Measurements from ENCODE around the gene SRRM3.
"Not testable (repeated sequence)": the region's sequence is repeated elsewhere in the genome, so short reads cannot be mapped to it uniquely, and the experiment has no call there.

Gene SRRM3, protein sequence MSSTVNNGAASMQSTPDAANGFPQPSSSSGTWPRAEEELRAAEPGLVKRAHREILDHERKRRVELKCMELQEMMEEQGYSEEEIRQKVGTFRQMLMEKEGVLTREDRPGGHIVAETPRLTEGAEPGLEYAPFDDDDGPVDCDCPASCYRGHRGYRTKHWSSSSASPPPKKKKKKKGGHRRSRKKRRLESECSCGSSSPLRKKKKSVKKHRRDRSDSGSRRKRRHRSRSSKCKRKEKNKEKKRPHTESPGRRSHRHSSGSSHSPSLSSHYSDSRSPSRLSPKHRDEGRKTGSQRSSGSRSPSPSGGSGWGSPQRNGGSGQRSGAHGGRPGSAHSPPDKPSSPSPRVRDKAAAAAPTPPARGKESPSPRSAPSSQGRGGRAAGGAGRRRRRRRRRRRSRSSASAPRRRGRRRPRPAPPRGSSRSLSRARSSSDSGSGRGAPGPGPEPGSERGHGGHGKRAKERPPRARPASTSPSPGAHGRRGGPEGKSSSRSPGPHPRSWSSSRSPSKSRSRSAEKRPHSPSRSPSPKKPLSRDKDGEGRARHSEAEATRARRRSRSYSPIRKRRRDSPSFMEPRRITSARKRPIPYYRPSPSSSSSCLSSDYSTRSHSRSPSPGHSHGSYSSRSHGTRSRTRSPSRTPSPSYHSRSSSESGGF

DNA sequence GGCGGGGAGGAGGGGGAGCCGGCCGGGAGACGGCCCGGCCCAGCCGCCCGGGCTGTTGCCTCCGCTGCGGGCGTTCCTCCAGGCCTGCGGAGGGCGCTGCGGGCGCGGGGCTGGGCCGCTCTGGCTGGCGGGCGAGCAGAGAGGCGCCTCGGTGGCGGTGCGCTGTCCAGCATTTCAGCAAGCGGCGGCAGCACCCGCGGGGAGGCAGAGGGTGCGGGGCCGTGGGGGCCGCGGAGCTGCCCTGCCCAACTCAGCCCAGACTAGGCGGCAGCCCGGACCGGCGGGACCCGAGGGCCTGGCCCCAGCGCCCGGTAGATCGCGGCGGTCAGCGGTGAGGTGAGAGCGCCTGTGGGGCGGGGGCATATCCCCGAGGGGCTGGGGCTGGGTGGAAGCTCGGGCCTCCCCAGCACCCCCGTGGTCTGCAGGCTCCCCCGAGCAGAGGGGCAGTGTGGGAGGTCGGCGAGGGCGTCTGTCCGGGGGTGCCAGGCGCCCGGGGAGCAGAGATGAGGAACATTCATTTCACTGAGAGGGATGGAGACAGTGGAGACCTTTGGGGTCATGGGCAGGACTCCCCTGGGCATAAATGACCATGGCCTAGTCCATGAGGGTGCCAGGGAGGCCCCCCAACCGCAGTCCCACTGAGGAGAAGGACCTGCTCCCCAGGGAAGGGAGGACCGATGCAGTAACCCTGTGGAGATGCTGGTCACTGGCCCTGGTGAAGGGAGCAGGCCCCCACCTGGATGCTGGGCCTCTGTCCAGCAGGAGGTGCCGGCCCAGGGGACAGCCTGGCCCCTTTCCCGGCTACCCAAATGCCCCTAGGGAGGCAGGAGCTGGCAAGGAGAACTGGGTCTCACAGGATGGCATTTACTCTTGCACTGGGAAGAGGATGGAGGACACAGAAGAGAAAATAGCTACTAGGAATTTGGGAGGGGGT lies at the start of gene SRRM3:
SRRM3 (plus strand) TSS at position 165 of the 934 bp plus-strand sequence. CDS start 33,171 bp downstream, outside the sequence.
- no peak within 1 kb of the TSS for H3K4me3 Mint-ChIP-seq

GRCh38 chr7:76151932-76152331 lies 49.8 kb upstream of the SRRM3 start:
- DNase-seq (ENCODE audit: low spot score in 2 of 2): no peak
- Mint-ChIP-seq H3K9me3 (no peaks in the 10 kb centered on the region), H3K4me1 (peaks cover 14% of the 10 kb centered on the region), H3K4me3 (no peak overlapping the region), H3K27ac (ENCODE audit: low read depth) (no peak overlapping the region), H3K36me3 (ENCODE audit: insufficient read depth) (peaks cover 2% of the 10 kb centered on the region), H3K27me3 (no peaks in the 10 kb centered on the region)
- no peak for ATAC-seq (replicated peaks; ENCODE audit: extremely low read depth, poor library complexity, severe bottlenecking)

More for the DNA sequence above, at the start of gene SRRM3:
- Mint-ChIP-seq H3K4me1 (no peaks in the 10 kb centered on the region), H3K36me3 (ENCODE audit: insufficient read depth) (no peaks in the 10 kb centered on the region), H3K27me3 (peaks cover 60% of the 10 kb centered on the region), H3K27ac (ENCODE audit: low read depth) (no peak within 1 kb of the TSS), H3K9me3 (peaks cover 6% of the 10 kb centered on the region)
- peak; percentile 86 for ATAC-seq (replicated peaks; ENCODE audit: extremely low read depth, poor library complexity, severe bottlenecking)
- DNase-seq (ENCODE audit: low spot score in 2 of 2): peak; percentile 71 to 77

DNA sequence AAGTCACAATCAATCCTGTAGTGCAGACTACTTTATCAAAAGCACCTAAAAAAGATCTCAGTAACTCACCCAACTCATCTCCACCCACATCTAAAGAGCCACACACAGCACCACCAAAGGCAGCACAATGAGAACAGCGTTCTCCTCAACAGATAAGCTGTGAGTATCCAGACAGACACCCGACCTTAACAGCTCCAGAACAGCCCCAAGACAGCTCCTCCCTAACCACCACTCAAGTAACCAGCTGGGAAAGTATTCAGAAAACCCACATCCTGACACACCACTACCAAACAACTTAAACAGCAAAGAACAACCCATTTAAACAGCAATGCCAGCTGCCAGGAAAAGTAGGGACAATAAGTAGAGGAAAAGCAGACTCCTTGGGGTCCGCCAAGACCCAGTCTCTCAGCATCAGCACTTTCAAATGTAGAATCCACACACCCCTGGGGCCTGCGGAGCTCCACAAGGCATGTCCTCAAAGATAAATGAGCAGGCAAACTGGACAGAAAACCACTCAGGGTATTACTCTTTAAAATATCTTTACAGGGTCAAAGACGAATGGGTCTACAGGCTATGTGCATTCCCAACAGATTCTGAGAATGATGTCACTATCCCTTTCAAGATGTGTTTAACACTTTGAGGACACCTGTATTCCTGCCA lies 48.0 kb upstream of the SRRM3 start:
- peak in 1 of 2 donors; percentile 43 for DNase-seq (ENCODE audit: low spot score in 2 of 2)
- H3K27me3 Mint-ChIP-seq; H3K9me3 Mint-ChIP-seq; H3K36me3 Mint-ChIP-seq (ENCODE audit: insufficient read depth): not testable (repeated sequence)
- Mint-ChIP-seq H3K4me1 (peaks cover 14% of the 10 kb centered on the region), H3K4me3 (peak overlapping the region; percentile 1), H3K27ac (ENCODE audit: low read depth) (peak overlapping the region; percentile 9)
- ATAC-seq (replicated peaks; ENCODE audit: extremely low read depth, poor library complexity, severe bottlenecking): peak; percentile 81

- no peak for ATAC-seq (replicated peaks; ENCODE audit: extremely low read depth, poor library complexity, severe bottlenecking)
- peaks cover 2% of the 10 kb centered on the region for H3K36me3 Mint-ChIP-seq (ENCODE audit: insufficient read depth)
- no peak for DNase-seq (ENCODE audit: low spot score in 2 of 2)
Observed at GRCh38 chr7:76155938-76156337, 45.8 kb upstream of the SRRM3 start.

GRCh38 chr7:76156992-76157685 lies 44.6 kb upstream of the SRRM3 start:
- H3K36me3 Mint-ChIP-seq (ENCODE audit: insufficient read depth); H3K27ac Mint-ChIP-seq (ENCODE audit: low read depth): not testable (repeated sequence)

More at GRCh38 chr7:76155938-76156337, 45.8 kb upstream of the SRRM3 start:
- Mint-ChIP-seq H3K27me3 (no peaks in the 10 kb centered on the region), H3K4me1 (peaks cover 14% of the 10 kb centered on the region), H3K4me3 (no peak overlapping the region), H3K27ac (ENCODE audit: low read depth) (no peak overlapping the region), H3K9me3 (no peaks in the 10 kb centered on the region)

DNA sequence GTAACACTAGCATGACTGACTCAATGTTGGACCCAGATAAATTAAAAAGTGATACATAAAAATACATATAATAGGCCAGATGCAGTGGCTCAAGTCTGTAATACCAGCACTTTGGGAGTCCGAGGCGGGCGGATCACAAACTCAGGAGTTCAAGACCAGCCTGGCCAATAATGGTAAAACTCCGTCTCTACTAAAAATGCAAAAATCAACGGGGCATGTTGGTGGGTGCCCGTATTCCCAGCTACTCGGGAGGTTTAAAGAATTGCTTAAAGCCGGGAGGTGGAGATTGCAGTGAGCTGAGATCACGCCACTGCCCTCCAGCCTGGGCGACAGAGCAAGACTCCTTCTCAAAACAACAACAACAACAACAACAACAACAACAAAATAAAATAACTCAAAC lies 43.3 kb upstream of the SRRM3 start:
- H3K4me1 Mint-ChIP-seq: peaks cover 12% of the 10 kb centered on the region
- not testable (repeated sequence) for H3K36me3 Mint-ChIP-seq (ENCODE audit: insufficient read depth); DNase-seq (ENCODE audit: low spot score in 2 of 2); H3K9me3 Mint-ChIP-seq; ATAC-seq (replicated peaks; ENCODE audit: extremely low read depth, poor library complexity, severe bottlenecking); H3K27ac Mint-ChIP-seq (ENCODE audit: low read depth); H3K27me3 Mint-ChIP-seq; H3K4me3 Mint-ChIP-seq

More at GRCh38 chr7:76156992-76157685, 44.6 kb upstream of the SRRM3 start:
- not testable (repeated sequence) for ATAC-seq (replicated peaks; ENCODE audit: extremely low read depth, poor library complexity, severe bottlenecking); H3K9me3 Mint-ChIP-seq; H3K27me3 Mint-ChIP-seq; DNase-seq (ENCODE audit: low spot score in 2 of 2); H3K4me3 Mint-ChIP-seq
- peaks cover 14% of the 10 kb centered on the region for H3K4me1 Mint-ChIP-seq

DNA sequence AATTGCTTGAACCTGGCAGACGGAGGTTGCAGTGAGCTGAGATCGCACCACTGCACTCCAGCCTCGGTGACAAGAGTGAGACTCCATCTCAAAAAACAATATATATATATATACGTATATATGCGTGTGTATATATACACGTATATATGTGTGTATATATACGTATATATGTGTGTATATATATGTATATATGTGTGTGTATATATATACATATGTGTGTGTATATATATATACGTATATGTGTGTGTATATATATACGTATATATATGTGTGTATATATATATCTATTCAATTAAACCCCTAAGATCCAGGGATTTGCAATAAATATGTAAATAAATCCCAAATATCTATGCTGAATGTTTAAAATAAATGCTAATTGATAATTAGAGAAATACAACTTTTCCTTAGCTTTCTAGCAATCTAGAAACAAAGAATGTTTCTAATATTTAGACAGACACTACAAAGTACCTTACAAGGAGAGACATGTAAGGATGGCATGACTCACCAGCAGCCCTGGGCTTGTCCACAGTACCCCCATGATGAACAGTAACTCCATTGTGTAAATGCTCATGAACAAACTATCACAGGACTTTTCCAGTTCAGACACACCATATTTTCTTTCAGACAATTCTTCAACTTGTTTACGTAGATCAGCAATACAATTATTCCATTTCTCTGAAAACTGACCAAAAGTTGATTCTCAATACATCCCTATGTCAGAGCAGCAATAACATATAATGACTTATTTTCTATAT lies 39.1 kb upstream of the SRRM3 start:
- H3K27ac Mint-ChIP-seq (ENCODE audit: low read depth); H3K27me3 Mint-ChIP-seq; H3K36me3 Mint-ChIP-seq (ENCODE audit: insufficient read depth); DNase-seq (ENCODE audit: low spot score in 2 of 2); H3K9me3 Mint-ChIP-seq; H3K4me1 Mint-ChIP-seq; ATAC-seq (replicated peaks; ENCODE audit: extremely low read depth, poor library complexity, severe bottlenecking); H3K4me3 Mint-ChIP-seq: not testable (repeated sequence)

- not testable (repeated sequence) for H3K9me3 Mint-ChIP-seq; H3K4me3 Mint-ChIP-seq; H3K27me3 Mint-ChIP-seq; ATAC-seq (replicated peaks; ENCODE audit: extremely low read depth, poor library complexity, severe bottlenecking); H3K4me1 Mint-ChIP-seq; H3K27ac Mint-ChIP-seq (ENCODE audit: low read depth); H3K36me3 Mint-ChIP-seq (ENCODE audit: insufficient read depth); DNase-seq (ENCODE audit: low spot score in 2 of 2)
Observed at GRCh38 chr7:76163812-76164211, 37.9 kb upstream of the SRRM3 start.

DNA sequence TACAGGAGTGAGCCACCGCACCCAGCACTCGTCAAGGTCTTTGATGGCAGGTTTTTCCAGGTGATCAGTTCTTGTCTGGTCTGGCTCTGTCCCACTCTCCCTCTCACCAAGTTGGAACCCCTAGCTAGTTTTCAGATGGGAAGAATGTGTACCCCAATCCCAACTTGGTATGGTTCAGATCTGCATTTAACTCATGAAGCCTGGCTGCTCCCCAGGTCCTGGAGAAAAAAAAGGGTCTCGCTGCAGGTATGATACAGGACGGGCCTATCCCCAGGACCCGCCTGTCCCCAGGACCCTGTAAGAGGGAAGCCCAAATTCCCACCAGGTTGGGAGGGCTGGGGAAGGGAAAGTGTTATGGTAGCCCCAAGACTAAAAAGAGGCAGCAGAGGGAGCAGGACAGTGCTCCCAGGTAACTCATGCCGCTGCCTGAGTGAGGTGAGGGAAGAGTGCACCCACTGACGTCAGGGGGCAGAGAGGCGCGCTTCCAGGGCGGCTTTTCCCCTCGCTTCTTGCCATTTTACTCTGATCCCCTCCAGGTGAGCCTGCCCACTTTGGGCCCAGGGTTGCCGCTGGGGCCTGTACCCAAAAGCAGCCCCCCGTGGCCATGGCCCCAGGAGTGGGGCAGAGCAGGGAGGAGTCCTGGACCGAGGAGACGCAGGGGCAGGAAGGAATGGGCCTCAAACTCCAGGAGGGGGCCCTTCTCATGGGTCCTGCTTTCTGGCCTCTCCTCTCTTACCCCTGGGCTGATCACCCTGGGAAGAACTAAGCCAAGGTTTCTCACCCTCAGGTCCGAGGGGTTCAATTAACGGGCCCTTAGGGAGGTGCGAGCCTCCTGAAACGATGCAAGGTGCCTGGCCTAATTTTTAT lies 36.4 kb upstream of the SRRM3 start:
- Mint-ChIP-seq H3K36me3 (ENCODE audit: insufficient read depth) (peaks cover 8% of the 10 kb centered on the region), H3K27ac (ENCODE audit: low read depth) (no peak overlapping the region), H3K9me3 (no peaks in the 10 kb centered on the region), H3K4me1 (no peaks in the 10 kb centered on the region), H3K27me3 (no peaks in the 10 kb centered on the region), H3K4me3 (peak overlapping the region; percentile 32)
- ATAC-seq (replicated peaks; ENCODE audit: extremely low read depth, poor library complexity, severe bottlenecking) (no peak), DNase-seq (ENCODE audit: low spot score in 2 of 2) (no peak)

DNA sequence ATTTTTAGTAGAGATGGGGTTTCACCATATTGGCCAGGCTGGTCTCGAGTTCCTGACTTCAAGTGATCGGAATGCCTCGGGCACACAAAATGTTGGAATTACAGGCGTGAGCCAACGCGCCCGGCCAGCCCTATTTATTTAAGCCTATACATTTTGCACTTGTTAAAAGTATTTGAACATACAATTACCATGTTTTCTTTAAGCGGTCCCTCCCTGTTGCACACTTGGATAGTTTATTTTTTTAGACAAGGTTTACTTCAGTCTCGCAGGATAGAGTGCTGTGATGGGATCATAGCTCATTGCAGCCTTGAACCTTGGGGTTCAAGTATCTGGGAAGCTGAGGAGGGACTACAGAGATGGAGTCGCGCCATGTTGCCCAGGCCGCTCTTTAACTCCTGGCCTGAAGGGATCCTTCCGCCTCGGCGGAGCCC lies 35.7 kb upstream of the SRRM3 start:
- ATAC-seq (replicated peaks; ENCODE audit: extremely low read depth, poor library complexity, severe bottlenecking) (no peak), DNase-seq (ENCODE audit: low spot score in 2 of 2) (no peak)
- peak overlapping the region; percentile 95 for H3K27ac Mint-ChIP-seq (ENCODE audit: low read depth)
- no peaks in the 10 kb centered on the region for H3K4me1 Mint-ChIP-seq
- H3K4me3 Mint-ChIP-seq: peak overlapping the region; percentile 83
- H3K36me3 Mint-ChIP-seq (ENCODE audit: insufficient read depth): peaks cover 8% of the 10 kb centered on the region
- no peaks in the 10 kb centered on the region for H3K9me3 Mint-ChIP-seq
- no peaks in the 10 kb centered on the region for H3K27me3 Mint-ChIP-seq
